ENCODE data around the gene OR6X1. TPM values are rescaled to one million over a fixed set of nuclear protein-coding genes. Genes with fewer than 3 reads are reported as not detected.

OR6X1 gene
- total RNA-seq, 1 donor from 2014 or later = not detected

DNA sequence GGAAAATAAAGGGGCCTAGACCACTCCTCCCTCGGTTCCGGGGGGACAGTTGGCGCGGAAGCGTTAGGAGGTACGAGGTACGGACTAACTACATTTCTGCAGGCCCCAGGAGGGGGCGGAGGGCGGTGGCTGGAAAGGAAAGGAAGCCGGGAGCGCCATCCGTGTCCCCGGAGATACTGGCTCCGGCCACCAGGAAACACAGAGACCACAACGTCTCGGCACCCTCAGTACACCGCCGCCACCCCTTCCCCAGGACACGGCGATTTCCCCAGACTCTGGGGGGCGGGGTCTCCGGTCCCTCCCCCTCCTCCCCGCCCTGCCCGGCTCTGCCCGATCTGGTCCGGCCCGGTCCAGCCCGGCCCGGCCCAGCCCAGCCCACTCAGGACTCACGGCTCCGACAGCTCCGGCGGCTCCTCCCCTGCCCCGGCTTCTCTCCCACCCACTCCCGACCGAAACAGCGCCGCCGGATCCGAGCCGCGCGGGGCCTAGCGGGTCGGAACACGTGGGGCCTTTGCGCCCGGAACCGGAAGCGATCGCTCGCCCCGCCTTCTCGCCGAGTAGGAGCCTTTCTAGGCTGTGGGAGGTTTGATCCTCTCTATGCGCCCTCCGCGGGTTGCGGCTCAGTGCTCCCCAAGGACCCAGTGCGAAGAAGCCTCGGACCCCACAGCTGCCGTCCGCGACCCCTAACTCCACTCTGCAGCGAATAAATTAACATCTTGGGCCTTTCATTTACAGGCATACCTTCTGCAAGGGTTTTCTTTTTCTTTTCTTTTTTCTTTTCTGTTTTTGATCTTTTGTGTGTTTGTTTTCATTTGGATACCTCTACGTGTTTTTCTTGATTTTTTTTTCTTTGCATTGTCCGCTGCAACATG, 12.9 kb downstream of the OR6X1 start, which contains the start of gene ZNF202:
Gene ZNF202, minus strand, starts transcription at position 502 of the 872 bp plus-strand sequence. CDS start 10,772 bp downstream, outside the sequence.
- TF ChIP-seq CTCF (IDR thresholded peaks at IDR 0.05) = peak; percentile 31
- Mint-ChIP-seq H3K4me3 (ENCODE audit: unreplicated experiment) (peak within 1 kb of the TSS; percentile 98), H3K27ac (ENCODE audit: unreplicated experiment) (peak within 1 kb of the TSS; percentile 74), H3K9me3 (ENCODE audit: unreplicated experiment) (no peaks in the 10 kb centered on the region), H3K27me3 (ENCODE audit: unreplicated experiment) (peaks cover 24% of the 10 kb centered on the region), H3K4me1 (ENCODE audit: unreplicated experiment) (peaks cover 15% of the 10 kb centered on the region), H3K36me3 (ENCODE audit: unreplicated experiment) (peaks cover 13% of the 10 kb centered on the region)
- DNase-seq (ENCODE audit: extremely low spot score, unreplicated experiment) = peak; percentile 94

- Mint-ChIP-seq H3K9me3 (ENCODE audit: unreplicated experiment) (no peaks in the 10 kb centered on the region), H3K36me3 (ENCODE audit: unreplicated experiment) (peaks cover 13% of the 10 kb centered on the region), H3K27ac (ENCODE audit: unreplicated experiment) (peak overlapping the region; percentile 74), H3K4me3 (ENCODE audit: unreplicated experiment) (peak overlapping the region; percentile 98), H3K27me3 (ENCODE audit: unreplicated experiment) (peaks cover 18% of the 10 kb centered on the region), H3K4me1 (ENCODE audit: unreplicated experiment) (peaks cover 15% of the 10 kb centered on the region)
- no peak for DNase-seq (ENCODE audit: extremely low spot score, unreplicated experiment)
- no peak for TF ChIP-seq CTCF (IDR thresholded peaks at IDR 0.05)
Observed at GRCh38 chr11:123740787-123741158, 13.5 kb downstream of the OR6X1 start.

GRCh38 chr11:123738374-123738773, 15.9 kb downstream of the OR6X1 start:
- Mint-ChIP-seq H3K36me3 (ENCODE audit: unreplicated experiment) (peaks cover 18% of the 10 kb centered on the region), H3K4me1 (ENCODE audit: unreplicated experiment) (peaks cover 15% of the 10 kb centered on the region), H3K4me3 (ENCODE audit: unreplicated experiment) (no peak overlapping the region), H3K9me3 (ENCODE audit: unreplicated experiment) (no peaks in the 10 kb centered on the region), H3K27ac (ENCODE audit: unreplicated experiment) (no peak overlapping the region), H3K27me3 (ENCODE audit: unreplicated experiment) (peaks cover under 1% of the 10 kb centered on the region)
- no peak for TF ChIP-seq CTCF (IDR thresholded peaks at IDR 0.05)
- DNase-seq (ENCODE audit: extremely low spot score, unreplicated experiment) = no peak

- Mint-ChIP-seq H3K27ac (ENCODE audit: unreplicated experiment) (no peak overlapping the region), H3K4me1 (ENCODE audit: unreplicated experiment) (peaks cover 11% of the 10 kb centered on the region), H3K4me3 (ENCODE audit: unreplicated experiment) (no peak overlapping the region), H3K36me3 (ENCODE audit: unreplicated experiment) (peaks cover 18% of the 10 kb centered on the region), H3K27me3 (ENCODE audit: unreplicated experiment) (no peaks in the 10 kb centered on the region), H3K9me3 (ENCODE audit: unreplicated experiment) (no peaks in the 10 kb centered on the region)
- DNase-seq (ENCODE audit: extremely low spot score, unreplicated experiment) = no peak
- no peak for TF ChIP-seq CTCF (IDR thresholded peaks at IDR 0.05)
Observed at GRCh38 chr11:123736769-123737168, 17.5 kb downstream of the OR6X1 start.

DNA sequence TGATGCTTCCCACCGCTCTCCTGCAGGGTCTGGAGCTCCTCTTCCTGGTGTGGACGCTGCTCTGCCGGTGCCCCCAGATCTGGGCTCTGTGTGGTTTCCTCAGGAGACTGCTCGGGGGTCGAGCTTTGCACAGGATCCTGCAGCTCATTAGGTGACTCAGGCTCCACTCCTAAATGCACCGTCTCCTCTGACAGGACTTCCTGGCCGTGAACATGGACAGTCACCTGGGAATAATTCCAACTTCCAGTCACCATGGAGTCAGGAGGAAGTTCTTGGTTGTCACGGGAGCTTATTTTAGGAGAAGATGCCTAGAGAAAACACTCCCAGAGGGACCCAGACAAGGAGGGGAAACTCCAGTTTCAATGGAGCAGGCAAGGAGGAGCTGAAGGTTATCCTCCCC, 24.7 kb downstream of the OR6X1 start:
- H3K4me3 Mint-ChIP-seq (ENCODE audit: unreplicated experiment) = no peak overlapping the region
- no peak for DNase-seq (ENCODE audit: extremely low spot score, unreplicated experiment)
- H3K36me3 Mint-ChIP-seq (ENCODE audit: unreplicated experiment) = peaks cover 51% of the 10 kb centered on the region
- peaks cover 22% of the 10 kb centered on the region for H3K9me3 Mint-ChIP-seq (ENCODE audit: unreplicated experiment)
- H3K27me3 Mint-ChIP-seq (ENCODE audit: unreplicated experiment) = no peaks in the 10 kb centered on the region
- no peak for TF ChIP-seq CTCF (IDR thresholded peaks at IDR 0.05)
- no peaks in the 10 kb centered on the region for H3K4me1 Mint-ChIP-seq (ENCODE audit: unreplicated experiment)
- no peak overlapping the region for H3K27ac Mint-ChIP-seq (ENCODE audit: unreplicated experiment)
